Trophoblast cell (in vitro differentiated cells and primary cell): ENCODE data around the gene LRTM2.

Source experiments
- DNase-seq, 2 donors: peaks; one replicate each; pipeline ENCODE4 v3.0.0-alpha.2; 2016
- H2AFZ ChIP-seq: 2 replicates; pipeline ENCODE4 v1.6.1; 2013; ENCODE audit warnings: low read length, moderate library complexity, mild to moderate bottlenecking; ENCODE audit not compliant: insufficient read depth, poor library complexity
- H2AK5ac ChIP-seq: 2 replicates; pipeline ENCODE4 v1.6.1; 2013; ENCODE audit warnings: mild to moderate bottlenecking, low read length
- H2BK120ac ChIP-seq: 2 replicates; pipeline ENCODE4 v1.6.1; 2013; ENCODE audit warnings: low read length, mild to moderate bottlenecking, moderate library complexity; ENCODE audit not compliant: insufficient read depth, poor library complexity
- H2BK12ac ChIP-seq: 2 replicates; pipeline ENCODE4 v1.6.1; 2013; ENCODE audit warnings: mild to moderate bottlenecking, low read length, moderate library complexity
- H2BK5ac ChIP-seq: 2 replicates; pipeline ENCODE4 v1.6.1; 2013; ENCODE audit warnings: low read length, low read depth, moderate library complexity, mild to moderate bottlenecking; ENCODE audit not compliant: poor library complexity
- H3K14ac ChIP-seq: 2 replicates; pipeline ENCODE4 v1.6.1; 2013; ENCODE audit warnings: mild to moderate bottlenecking, low read length
- H3K18ac ChIP-seq: 2 replicates; pipeline ENCODE4 v1.6.1; 2013; ENCODE audit warnings: mild to moderate bottlenecking, low read length
- H3K23ac ChIP-seq: 2 replicates; pipeline ENCODE4 v1.6.1; 2013; ENCODE audit warnings: low read length
- H3K27ac ChIP-seq: 2 replicates; pipeline ENCODE4 v1.5.1; 2013; ENCODE audit warnings: low read depth, mild to moderate bottlenecking, inconsistent platforms, low read length, moderate library complexity
- H3K27me3 ChIP-seq: 2 replicates; pipeline ENCODE4 v1.6.1; 2013; ENCODE audit warnings: inconsistent platforms, mild to moderate bottlenecking, low read length, moderate library complexity; ENCODE audit not compliant: insufficient read depth
- H3K36me3 ChIP-seq, 2 experiments: 1 replicate in 1 of 2; 2 replicates in 1 of 2; pipeline ENCODE4 v1.6.1; 2013; ENCODE audit warnings: low read length in 2 of 2, mild to moderate bottlenecking in 2 of 2, moderate library complexity in 1 of 2; ENCODE audit not compliant: insufficient read depth in 2 of 2, control insufficient read depth in 1 of 2
- H3K4ac ChIP-seq: 2 replicates; pipeline ENCODE4 v1.6.1; 2013; ENCODE audit warnings: low read depth, mild to moderate bottlenecking, low read length, moderate library complexity
- H3K4me1 ChIP-seq, 2 experiments: 1 replicate in 1 of 2; 2 replicates in 1 of 2; pipeline ENCODE4 v1.6.1; 2013; ENCODE audit warnings: low read length in 2 of 2, mild to moderate bottlenecking in 2 of 2, moderate library complexity in 1 of 2; ENCODE audit not compliant: insufficient read depth in 2 of 2, control insufficient read depth in 1 of 2
- H3K4me2 ChIP-seq: 2 replicates; pipeline ENCODE4 v1.6.1; 2013; ENCODE audit warnings: inconsistent platforms, mild to moderate bottlenecking, low read length, moderate library complexity
- H3K4me3 ChIP-seq: 2 replicates; pipeline ENCODE4 v1.5.1; 2013; ENCODE audit warnings: mild to moderate bottlenecking, low read depth, low read length, inconsistent platforms
- H3K79me1 ChIP-seq: one replicate; pipeline ENCODE4 v1.6.1; 2013; ENCODE audit warnings: low read length
- H3K79me2 ChIP-seq: 2 replicates; pipeline ENCODE4 v1.6.1; 2013; ENCODE audit warnings: low read length, mild to moderate bottlenecking; ENCODE audit not compliant: control insufficient read depth, insufficient read depth, poor library complexity
- H3K9ac ChIP-seq: 2 replicates; pipeline ENCODE4 v1.6.1; 2013; ENCODE audit warnings: mild to moderate bottlenecking, low read length
- H3K9me3 ChIP-seq: 2 replicates; pipeline ENCODE4 v1.6.1; 2013; ENCODE audit warnings: low read depth, mild to moderate bottlenecking, control low read depth, inconsistent platforms, low read length; ENCODE audit not compliant: insufficient read depth
- H4K12ac ChIP-seq: 2 replicates; pipeline ENCODE4 v1.6.1; 2013; ENCODE audit warnings: low read depth, mild to moderate bottlenecking, low read length, moderate library complexity
- H4K8ac ChIP-seq: 2 replicates; pipeline ENCODE4 v1.6.1; 2013; ENCODE audit warnings: low read depth, mild to moderate bottlenecking, low read length, moderate library complexity
- H4K91ac ChIP-seq: one replicate; pipeline ENCODE4 v1.6.1; 2013; ENCODE audit warnings: low read depth, mild to moderate bottlenecking, low read length, moderate library complexity
- WGBS: extraction: QIAGEN DNeasy Blood & Tissue Kit; methylation state at CpG from one replicate; pipeline ENCODE4 v1.1.7; 2013; ENCODE audit warnings: missing lambda C conversion rate; ENCODE audit not compliant: insufficient read length, insufficient coverage; ENCODE audit errors: extremely low coverage; 5-methylcytosine and 5-hydroxymethylcytosine counted together

Gene LRTM2

DNA sequence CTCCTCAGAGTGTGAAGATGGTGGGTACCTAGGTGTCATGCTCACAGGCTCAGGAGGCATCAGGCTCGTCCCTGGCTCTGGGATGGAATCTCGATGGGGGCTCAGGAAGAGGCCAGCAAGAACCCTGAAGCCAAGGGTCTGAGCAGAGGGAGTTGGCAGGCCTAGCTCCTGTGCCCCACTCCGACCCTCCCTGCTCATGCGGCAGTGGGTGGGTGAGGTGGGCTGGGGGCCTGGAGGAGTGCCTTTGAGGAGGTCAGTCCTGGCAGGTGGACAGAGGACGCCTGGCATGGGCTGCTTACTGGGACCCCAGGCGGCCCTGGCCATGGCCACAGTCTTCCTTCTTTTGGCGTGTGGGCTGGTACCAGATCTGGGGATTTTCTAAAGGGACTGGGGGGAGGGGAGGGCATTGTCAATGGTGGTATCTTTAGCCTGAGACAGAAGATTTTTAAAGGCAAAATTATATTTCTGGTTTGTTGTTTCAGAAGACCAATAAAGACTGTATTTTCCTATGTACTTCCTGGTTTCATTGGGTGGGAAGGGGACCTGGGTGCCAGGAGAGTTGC, 16.0 kb downstream of the LRTM2 start:
- no peaks in the 10 kb centered on the region for H3K27me3 ChIP-seq
- no peak overlapping the region for H2BK120ac ChIP-seq
- H2AK5ac ChIP-seq, result no peak overlapping the region
- peaks cover 3 to 4% of the 10 kb centered on the region in 2 experiments for H3K4me1 ChIP-seq
- no peak overlapping the region for H2AFZ ChIP-seq
- no peak overlapping the region for H3K27ac ChIP-seq
- no peak overlapping the region for H3K18ac ChIP-seq
- peaks cover 2% of the 10 kb centered on the region for H3K9me3 ChIP-seq
- H3K79me2 ChIP-seq, result no peaks in the 10 kb centered on the region
- H3K4me3 ChIP-seq, result no peak overlapping the region
- no peak overlapping the region for H4K12ac ChIP-seq
- no peak overlapping the region for H3K4ac ChIP-seq
- no peak for DNase-seq
- no peak overlapping the region for H3K23ac ChIP-seq
- no peak overlapping the region for H4K8ac ChIP-seq
- no CpG with 5 or more reads among the region's 7 CpGs for WGBS
- no peak overlapping the region for H3K9ac ChIP-seq
- H2BK5ac ChIP-seq, result no peak overlapping the region
- H3K36me3 ChIP-seq, result no peaks in the 10 kb centered on the region
- no peak overlapping the region for H2BK12ac ChIP-seq
- H3K14ac ChIP-seq, result no peak overlapping the region
- H3K79me1 ChIP-seq, result no peaks in the 10 kb centered on the region
- H4K91ac ChIP-seq, result no peak overlapping the region
- no peak overlapping the region for H3K4me2 ChIP-seq

DNA sequence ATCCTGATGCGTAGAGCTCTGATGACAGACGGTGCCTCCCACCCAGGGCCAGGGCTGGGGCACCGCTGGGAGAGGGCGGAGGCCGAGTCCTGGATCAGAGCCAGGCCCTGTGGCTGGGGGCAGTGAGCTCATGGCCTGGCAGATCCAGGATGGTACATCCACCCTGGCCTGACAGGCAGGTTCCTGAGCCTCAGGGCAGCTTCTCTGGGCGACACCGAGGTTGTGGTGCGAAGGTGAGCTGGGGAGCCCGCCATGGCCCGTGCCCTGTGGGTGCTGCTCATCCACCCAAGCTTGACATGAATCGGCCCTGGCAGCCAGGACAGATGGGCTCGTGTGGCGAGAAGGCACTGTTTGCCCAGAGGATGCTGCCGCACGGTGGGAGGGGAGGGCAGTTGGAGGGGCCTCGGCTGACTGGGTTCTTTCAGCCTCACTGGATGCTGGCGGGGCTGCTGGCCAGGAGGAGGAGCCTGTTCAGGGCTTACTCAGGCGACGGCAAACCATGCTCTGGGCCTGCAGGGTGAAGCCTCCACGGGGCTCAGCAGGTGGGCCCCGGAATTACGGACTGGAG, 16.6 kb downstream of the LRTM2 start:
- no peak for DNase-seq
- no peaks in the 10 kb centered on the region for H3K79me2 ChIP-seq
- no peaks in the 10 kb centered on the region for H3K36me3 ChIP-seq
- H3K27ac ChIP-seq, result no peak overlapping the region
- peaks cover 2% of the 10 kb centered on the region for H3K9me3 ChIP-seq
- no peak overlapping the region for H4K8ac ChIP-seq
- no peak overlapping the region for H2BK5ac ChIP-seq
- no peak overlapping the region for H3K9ac ChIP-seq
- no peaks in the 10 kb centered on the region for H3K27me3 ChIP-seq
- WGBS, result no CpG with 5 or more reads among the region's 22 CpGs
- no peak overlapping the region for H3K4me2 ChIP-seq
- H3K4me3 ChIP-seq, result no peak overlapping the region
- H3K18ac ChIP-seq, result no peak overlapping the region
- no peak overlapping the region for H2BK12ac ChIP-seq
- H2BK120ac ChIP-seq, result no peak overlapping the region
- H3K79me1 ChIP-seq, result no peaks in the 10 kb centered on the region
- H3K4me1 ChIP-seq, result peaks cover 3 to 4% of the 10 kb centered on the region in 2 experiments
- H3K4ac ChIP-seq, result no peak overlapping the region
- no peak overlapping the region for H2AK5ac ChIP-seq
- no peak overlapping the region for H3K23ac ChIP-seq
- no peak overlapping the region for H4K91ac ChIP-seq
- no peak overlapping the region for H3K14ac ChIP-seq
- H2AFZ ChIP-seq, result no peak overlapping the region
- H4K12ac ChIP-seq, result no peak overlapping the region

DNA sequence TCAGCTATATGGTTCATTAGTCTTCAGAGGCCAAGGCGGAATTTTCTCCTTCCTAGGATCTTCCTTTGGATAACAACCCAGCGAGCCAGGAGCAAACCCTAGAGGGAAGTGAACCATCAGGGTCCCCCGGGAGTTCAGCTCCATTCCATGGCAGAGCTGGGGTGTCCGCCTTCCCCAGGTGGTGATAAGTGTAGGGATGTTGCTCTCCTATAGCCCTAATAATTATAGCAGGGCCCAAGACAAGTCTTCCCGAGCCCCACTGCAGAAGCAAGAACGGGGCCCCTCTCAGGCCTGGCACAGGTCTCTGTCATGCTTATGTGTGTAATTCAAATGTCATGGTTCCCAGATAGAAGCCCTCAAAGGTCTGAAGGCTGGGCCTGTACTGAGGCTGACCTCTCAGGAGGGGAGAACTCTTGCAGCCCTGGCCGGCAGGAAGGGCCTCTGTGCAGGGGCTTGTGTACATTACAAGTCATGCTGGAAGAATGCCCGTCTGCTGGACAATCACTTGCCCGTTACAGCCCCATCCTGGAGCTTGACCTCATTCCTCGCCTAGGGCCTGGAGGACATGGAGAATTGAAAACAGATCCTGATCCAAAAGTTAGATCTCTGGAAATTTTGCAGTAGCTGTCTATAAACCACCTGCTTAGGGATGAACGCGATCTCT, 17.3 kb downstream of the LRTM2 start:
- H3K4me1 ChIP-seq, result peaks cover 3 to 4% of the 10 kb centered on the region in 2 experiments
- DNase-seq, result no peak
- WGBS, result no CpG with 5 or more reads among the region's 12 CpGs

DNA sequence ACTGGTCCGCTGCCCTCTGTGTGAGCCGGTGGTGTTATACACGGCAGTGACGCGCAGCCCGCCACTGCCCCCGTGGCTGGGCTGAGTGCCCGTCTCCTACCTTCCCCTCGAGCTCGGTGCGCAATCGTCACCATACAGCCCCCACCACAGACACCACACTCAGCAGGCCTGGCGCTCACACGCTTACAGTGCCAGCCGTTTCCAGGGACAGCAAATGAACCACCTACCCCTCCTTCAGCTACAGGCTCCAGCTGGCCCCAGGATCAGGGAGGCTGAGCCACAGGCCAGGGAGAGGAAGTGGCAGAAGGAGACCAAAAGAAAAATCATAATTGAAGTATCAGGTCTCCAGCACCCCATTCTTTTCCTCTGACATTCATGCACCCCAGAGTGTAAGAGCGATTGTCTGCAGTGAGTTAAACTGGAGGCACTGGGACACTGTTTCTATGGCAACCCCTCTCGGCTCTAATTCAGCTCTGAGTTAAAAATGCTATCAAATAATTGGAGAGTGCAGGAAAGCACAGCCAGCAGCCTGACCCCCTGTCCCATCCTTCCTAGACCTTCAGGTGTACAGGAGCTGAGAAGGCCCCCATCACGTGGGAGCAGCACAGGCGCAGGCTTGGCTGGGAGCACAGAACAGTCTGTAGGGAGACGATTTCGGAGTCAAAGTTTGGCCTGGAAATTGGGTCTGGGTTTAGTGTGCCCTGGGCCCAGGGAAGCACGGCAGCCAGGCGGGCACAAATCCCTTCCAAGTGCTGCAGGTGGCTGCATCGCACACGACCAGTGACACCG, 18.0 kb downstream of the LRTM2 start:
- WGBS, result no CpG with 5 or more reads among the region's 26 CpGs
- H3K9ac ChIP-seq, result no peak overlapping the region
- no peak overlapping the region for H3K23ac ChIP-seq
- no peak overlapping the region for H3K27ac ChIP-seq
- no peak overlapping the region for H3K4me3 ChIP-seq
- no peaks in the 10 kb centered on the region for H3K36me3 ChIP-seq
- no peak overlapping the region for H3K4ac ChIP-seq
- no peak for DNase-seq
- no peaks in the 10 kb centered on the region for H3K79me1 ChIP-seq
- no peaks in the 10 kb centered on the region for H3K27me3 ChIP-seq
- no peak overlapping the region for H3K18ac ChIP-seq
- no peak overlapping the region for H2AK5ac ChIP-seq
- no peak overlapping the region for H3K4me2 ChIP-seq
- no peak overlapping the region for H2BK12ac ChIP-seq
- H3K9me3 ChIP-seq, result no peaks in the 10 kb centered on the region
- H2BK5ac ChIP-seq, result no peak overlapping the region
- no peak overlapping the region for H4K8ac ChIP-seq
- no peaks in the 10 kb centered on the region for H3K79me2 ChIP-seq
- H3K4me1 ChIP-seq, result peaks cover 3 to 4% of the 10 kb centered on the region in 2 experiments
- H4K91ac ChIP-seq, result no peak overlapping the region
- H3K14ac ChIP-seq, result no peak overlapping the region
- H4K12ac ChIP-seq, result no peak overlapping the region
- no peak overlapping the region for H2BK120ac ChIP-seq
- H2AFZ ChIP-seq, result no peak overlapping the region

More for the DNA sequence above, 17.3 kb downstream of the LRTM2 start:
- Histone ChIP-seq H3K23ac (no peak overlapping the region), H3K18ac (no peak overlapping the region), H3K4me2 (no peak overlapping the region), H3K4ac (no peak overlapping the region), H3K27me3 (no peaks in the 10 kb centered on the region), H3K27ac (no peak overlapping the region), H3K36me3 (no peaks in the 10 kb centered on the region), H3K9me3 (peaks cover 2% of the 10 kb centered on the region), H2BK5ac (no peak overlapping the region), H4K91ac (no peak overlapping the region), H4K12ac (no peak overlapping the region), H3K79me2 (no peaks in the 10 kb centered on the region), H3K4me3 (no peak overlapping the region), H3K14ac (no peak overlapping the region), H2AFZ (no peak overlapping the region), H2BK12ac (no peak overlapping the region), H4K8ac (no peak overlapping the region), H3K79me1 (no peaks in the 10 kb centered on the region), H2AK5ac (no peak overlapping the region), H2BK120ac (no peak overlapping the region), H3K9ac (no peak overlapping the region)
